ENCODE results near the gene C10orf88.

Gene C10orf88

DNA sequence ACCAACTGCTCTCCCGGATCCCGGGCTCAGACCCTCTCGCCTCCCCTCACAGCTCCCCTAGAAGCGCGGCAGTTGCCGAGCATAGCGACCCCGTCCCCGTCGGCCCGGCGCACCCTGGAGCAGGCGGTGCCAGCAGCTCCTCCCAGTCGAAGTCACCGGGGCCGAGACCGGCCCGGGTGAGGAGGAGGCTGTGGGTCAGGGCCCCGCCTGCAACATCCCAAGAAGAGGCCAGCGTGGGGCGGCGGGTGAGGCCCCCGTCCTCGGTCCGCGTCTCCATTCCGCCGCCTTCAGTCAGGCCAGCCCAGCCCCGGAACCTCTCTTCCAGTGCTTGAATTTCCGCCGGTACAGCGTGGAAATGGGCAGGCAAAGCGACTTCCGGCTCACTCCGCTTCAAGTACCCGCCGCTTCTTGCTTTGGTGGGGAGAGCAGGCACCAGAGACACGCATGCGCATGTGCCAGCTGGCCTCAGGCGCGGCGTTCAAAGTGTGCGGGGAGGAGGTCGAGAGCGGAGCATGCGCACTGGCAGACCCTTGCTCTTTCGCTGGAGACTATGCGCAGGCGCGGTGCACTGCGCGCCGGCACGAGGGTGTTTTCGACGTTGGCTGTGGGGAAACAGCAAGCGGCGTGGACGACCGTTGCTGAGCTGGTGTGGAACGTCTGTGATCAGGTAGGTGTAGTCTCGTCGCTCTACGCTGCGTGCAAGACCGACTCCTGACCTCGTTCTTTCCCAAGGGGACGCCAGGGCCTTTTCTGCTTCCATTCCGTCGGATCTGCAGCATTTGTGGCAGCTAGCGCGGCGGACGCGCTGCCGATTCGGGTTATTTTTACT lies at the start of gene C10orf88:
Gene C10orf88, minus strand, starts transcription at position 326 of the 829 bp plus-strand sequence. Its CDS starts 49 bp downstream, at position 277.
- DNase-seq: peak; percentile 92

DNA sequence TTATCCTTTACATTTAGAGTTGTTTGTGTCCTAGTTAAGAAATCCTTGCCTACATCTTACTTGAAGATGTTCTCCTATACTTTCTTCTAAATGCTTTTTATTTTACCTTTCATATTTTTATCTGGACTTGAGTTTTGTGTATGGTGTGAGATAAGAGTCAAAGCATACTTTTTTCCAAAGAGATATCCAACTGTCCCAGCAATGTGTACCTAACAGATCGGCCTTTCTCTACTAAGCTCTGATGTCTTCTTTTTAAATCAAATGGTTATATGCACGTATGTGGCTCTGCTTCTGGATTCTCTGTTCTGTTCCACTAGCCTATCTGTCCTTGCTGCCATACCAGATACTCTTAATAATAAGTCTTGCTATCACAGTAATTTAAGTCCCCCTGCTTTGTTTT lies 47.3 kb upstream of the C10orf88 start:
- no peak for DNase-seq

GRCh38 chr10:123000155-123000554 lies 46.1 kb upstream of the C10orf88 start:
- no peak for DNase-seq

DNA sequence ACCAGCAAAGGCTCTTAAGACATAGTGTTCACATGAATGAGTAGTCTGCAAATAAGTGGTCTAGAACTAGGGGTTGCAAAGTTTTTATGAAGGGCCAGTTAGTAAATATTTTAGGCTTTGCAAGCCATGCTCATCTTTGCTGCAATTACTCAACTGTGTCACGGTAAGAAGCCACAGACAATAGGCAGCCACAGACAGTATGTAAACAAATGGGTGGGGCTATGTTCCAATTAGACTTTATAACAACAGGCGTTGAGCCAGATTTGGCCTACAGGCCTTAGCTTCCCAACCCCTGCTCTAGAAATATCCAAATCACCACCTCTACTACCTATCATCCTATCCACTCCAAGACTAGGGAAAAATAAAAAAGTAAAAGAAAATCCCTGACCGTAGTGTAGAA lies 45.3 kb upstream of the C10orf88 start:
- no peak for DNase-seq

GRCh38 chr10:122998934-122999333 lies 44.9 kb upstream of the C10orf88 start:
- no peak for DNase-seq

- DNase-seq: no peak
Measured at GRCh38 chr10:122998360-122998917, 44.4 kb upstream of the C10orf88 start.

GRCh38 chr10:122997864-122998263 lies 43.8 kb upstream of the C10orf88 start:
- no peak for DNase-seq

DNA sequence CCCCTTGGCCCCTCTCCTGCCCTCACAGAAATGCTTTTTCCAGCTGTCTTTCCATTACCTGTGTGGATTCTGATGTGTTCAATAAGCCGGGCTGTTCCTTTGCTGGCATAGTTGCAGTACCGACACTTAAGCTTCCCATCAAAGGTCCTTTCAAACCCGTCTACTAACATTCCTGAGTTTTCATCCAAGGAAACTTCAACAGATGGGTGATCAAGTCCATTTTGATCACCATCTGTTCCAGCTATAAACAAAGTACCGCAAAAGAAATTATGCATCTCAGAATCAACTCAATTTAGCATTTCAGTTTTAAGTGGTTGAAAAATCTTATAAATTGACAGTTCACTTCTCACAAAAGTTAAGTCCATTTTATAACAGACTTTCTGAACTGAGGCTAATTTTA lies 41.9 kb upstream of the C10orf88 start:
- DNase-seq: no peak

- no peak for DNase-seq
Measured at GRCh38 chr10:122993797-122994336, 39.8 kb upstream of the C10orf88 start.

GRCh38 chr10:122992031-122992585 lies 38.1 kb upstream of the C10orf88 start:
- DNase-seq: no peak

DNA sequence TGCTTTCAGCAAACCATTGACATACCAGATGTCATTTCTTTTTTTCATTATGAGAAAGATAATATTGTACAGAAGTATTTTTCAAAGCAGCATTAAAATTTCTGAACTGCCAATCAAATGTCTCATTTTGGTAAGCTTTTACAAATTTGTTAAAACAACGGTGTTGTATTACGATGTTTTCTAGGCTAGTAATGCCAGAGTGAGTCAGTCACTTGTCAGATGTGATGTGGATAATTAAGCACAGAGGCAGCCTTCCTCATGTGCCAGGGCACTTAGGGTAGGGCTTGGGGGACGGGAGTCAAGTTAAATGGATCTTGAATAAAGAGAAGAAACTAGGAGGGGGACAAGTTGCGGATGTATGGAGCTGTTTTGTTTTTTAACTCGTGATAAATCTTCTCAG lies 36.3 kb upstream of the C10orf88 start:
- no peak for DNase-seq

- DNase-seq: no peak
Measured at GRCh38 chr10:122988501-122988900, 34.5 kb upstream of the C10orf88 start.

GRCh38 chr10:122986335-122986734 lies 32.3 kb upstream of the C10orf88 start:
- DNase-seq: no peak

DNA sequence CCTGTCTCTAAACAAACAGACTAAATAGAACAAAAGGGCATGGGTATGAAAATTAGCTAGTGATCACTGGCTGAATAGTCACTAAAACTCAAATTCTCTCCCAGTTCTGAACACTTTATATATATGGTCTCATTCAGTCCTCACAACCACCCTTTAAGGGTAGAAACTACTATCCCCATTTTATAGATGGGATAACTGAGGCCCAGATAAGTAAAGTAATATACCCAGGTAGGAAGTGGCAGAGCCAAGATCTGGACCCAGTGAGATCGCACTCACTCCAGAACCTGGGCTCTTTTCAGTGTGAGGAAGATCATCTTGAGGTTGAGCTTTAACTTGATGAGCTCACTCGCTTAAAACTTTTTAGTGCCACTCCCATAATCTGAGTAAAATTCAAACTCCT lies 30.7 kb upstream of the C10orf88 start:
- DNase-seq: no peak

- no peak for DNase-seq
Measured at GRCh38 chr10:122983898-122984297, 29.9 kb upstream of the C10orf88 start.

- DNase-seq: no peak
Measured at GRCh38 chr10:122981066-122981464, 27.0 kb upstream of the C10orf88 start.

DNA sequence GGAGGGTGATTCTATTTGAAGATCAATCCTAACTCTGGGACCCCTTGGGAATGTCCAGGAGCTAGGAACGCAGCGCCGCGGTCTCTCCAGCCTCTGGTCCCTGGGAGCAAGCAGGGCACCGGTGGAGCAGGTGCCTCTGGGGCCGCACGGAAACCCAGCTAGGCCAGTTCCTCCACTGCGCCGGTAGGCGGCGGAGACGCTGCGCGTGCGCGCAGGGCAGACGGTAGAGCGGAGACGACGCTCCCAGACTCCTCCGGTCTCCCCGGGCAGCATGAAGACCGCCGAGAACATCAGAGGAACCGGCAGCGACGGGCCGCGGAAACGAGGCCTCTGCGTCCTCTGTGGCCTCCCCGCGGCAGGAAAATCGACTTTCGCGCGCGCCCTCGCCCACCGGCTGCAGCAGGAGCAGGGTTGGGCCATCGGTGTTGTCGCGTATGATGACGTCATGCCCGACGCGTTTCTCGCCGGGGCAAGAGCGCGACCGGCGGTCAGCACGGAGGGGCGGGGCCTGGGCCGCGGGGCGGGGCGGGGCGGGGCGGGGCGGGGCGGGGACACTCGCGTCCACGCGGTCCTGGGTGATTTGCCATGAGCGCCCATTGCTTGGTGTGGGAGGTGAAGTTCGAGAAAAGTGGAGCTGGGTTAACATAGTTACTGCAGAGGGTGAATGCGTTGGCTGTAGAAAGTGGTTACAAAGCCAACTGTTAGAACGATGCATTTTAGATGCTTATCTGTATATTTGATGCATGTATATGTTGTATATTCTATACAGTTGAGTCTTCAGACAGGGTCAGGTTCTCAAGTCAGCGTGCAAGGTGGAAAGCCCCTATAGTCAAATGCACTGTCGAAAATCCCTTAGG lies 26.4 kb upstream of the C10orf88 start, which contains the start of gene PSTK:
Gene PSTK, plus strand, starts transcription at position 193 of the 857 bp plus-strand sequence. Its CDS starts 79 bp downstream, at position 272.
- DNase-seq: peak; percentile 78

- no peak for DNase-seq
Measured at GRCh38 chr10:122974543-122975064, 20.6 kb upstream of the C10orf88 start.

- DNase-seq: no peak
Measured at GRCh38 chr10:122974023-122974422, 20.0 kb upstream of the C10orf88 start.

DNA sequence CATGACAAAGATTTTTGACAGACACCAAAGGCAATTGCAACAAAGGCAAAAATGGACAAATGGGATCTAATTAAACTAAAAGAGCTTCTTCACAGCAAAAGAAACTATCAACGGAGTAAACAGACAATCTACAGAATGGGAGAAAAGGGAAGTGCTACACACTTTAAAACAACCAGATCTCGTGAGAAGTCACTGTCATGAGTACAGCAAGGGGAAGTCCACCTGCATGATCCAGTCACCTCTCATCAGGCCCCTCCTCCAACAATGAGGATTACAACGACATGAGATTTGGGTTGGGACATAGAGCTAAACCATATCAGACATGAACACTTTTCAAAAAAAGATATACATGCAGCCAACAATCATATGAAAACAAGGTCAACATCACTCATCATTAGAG lies 14.7 kb upstream of the C10orf88 start:
- no peak for DNase-seq

DNA sequence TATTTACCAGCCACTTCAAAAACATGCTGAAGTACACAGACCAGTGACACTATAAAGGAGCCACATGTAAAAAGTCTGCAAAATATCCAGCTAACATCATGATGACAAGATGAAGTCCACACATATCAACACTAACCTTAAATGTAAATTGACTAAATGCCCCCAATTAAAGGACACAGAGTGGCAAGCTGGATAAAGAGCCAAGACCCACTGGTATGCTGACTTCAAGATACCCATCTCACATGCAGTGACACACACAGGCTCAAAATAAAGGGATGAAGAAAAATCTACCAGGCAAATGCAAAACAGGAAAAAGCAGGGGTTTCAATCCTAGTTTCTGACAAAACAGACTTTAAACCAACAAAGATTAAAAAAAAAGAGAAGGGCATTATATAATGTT lies 12.9 kb upstream of the C10orf88 start:
- no peak for DNase-seq

- no peak for DNase-seq
Measured at GRCh38 chr10:122962405-122962804, 8.4 kb upstream of the C10orf88 start.

- no peak for DNase-seq
Measured at GRCh38 chr10:122957474-122957873, 3.4 kb upstream of the C10orf88 start.

Measured in activated T-cell treated with anti-CD3 and anti-CD28 coated beads for 4 hours (primary cell).